ENCODE measurements around the gene CFAP410.

Gene CFAP410

DNA sequence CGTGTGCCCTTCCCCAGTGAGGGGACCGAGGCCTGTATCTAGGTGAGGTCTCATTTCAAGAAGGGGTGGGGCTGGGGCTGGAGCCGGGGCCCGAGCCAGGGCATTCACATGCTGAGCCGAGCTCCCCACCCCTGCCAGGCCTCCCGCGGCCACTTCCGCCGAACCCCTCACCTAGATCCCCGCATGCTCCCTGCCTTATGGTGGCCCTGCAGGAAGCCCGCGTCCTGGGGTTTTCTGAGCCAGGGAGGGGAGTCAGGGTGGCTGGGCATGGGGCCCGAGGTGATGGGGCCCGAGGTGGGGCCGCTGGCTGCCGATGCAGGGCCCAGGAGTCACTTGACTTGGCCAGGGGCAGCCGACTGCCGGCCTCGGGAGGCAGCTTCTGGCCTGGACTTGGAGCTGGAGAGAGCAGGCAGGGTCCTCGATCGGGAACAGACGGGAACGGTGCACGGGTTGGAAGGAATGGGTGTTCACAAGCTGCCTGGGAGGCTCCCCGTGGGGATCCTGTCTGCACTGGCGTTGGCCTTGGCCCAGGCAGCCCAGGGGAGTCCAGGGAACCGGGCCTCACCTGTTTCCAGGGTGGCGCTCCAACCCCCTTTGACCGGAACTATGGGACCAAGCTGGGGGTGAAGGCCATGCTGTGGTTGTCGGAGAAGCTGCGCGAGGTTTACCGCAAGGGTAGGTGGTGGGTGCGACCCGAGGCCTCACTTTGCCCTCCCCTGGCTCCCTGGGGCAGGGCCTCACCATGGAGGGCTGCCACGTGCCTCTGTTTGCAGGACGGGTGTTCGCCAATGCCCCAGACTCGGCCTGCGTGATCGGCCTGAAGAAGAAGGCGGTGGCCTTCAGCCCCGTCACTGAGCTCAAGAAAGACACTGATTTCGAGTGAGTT, 13.6 kb downstream of the CFAP410 start:
- H3K4me3 ChIP-seq (ENCODE audit: low read depth, low read length) = no peak overlapping the region
- no peaks in the 10 kb centered on the region for H3K9me3 ChIP-seq
- H3K27me3 ChIP-seq = no peaks in the 10 kb centered on the region
- peaks cover 4% of the 10 kb centered on the region; the same call in 1 of the 2 replicates for H3K36me3 ChIP-seq
- TF ChIP-seq, protein P1, sequence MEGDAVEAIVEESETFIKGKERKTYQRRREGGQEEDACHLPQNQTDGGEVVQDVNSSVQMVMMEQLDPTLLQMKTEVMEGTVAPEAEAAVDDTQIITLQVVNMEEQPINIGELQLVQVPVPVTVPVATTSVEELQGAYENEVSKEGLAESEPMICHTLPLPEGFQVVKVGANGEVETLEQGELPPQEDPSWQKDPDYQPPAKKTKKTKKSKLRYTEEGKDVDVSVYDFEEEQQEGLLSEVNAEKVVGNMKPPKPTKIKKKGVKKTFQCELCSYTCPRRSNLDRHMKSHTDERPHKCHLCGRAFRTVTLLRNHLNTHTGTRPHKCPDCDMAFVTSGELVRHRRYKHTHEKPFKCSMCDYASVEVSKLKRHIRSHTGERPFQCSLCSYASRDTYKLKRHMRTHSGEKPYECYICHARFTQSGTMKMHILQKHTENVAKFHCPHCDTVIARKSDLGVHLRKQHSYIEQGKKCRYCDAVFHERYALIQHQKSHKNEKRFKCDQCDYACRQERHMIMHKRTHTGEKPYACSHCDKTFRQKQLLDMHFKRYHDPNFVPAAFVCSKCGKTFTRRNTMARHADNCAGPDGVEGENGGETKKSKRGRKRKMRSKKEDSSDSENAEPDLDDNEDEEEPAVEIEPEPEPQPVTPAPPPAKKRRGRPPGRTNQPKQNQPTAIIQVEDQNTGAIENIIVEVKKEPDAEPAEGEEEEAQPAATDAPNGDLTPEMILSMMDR (IDR thresholded peaks at IDR 0.05; ENCODE audit: low read depth, low read length) = no peak
- H3K4me1 ChIP-seq = peaks cover 15% of the 10 kb centered on the region
- DNase-seq = no peak

DNA sequence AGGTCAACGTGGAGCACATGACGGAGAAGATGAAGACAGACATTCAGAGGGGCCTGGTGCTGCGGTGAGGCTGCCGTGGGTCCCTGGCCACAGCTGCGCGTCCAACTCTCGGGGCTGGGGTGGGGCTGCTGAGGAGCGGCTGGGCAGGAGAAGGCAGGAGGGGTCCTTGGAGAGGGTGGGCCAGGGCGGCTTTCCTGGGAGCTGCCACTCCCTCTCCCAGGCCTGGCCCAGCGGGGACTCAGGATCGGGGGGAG, 14.4 kb downstream of the CFAP410 start:
- peaks cover 15% of the 10 kb centered on the region for H3K4me1 ChIP-seq
- H3K27me3 ChIP-seq = no peaks in the 10 kb centered on the region
- no peak for DNase-seq
- no peaks in the 10 kb centered on the region for H3K9me3 ChIP-seq
- H3K4me3 ChIP-seq (ENCODE audit: low read depth, low read length) = no peak overlapping the region
- TF ChIP-seq, protein P1 (IDR thresholded peaks at IDR 0.05; ENCODE audit: low read depth, low read length) = no peak
- peaks cover 4% of the 10 kb centered on the region; the same call in 1 of the 2 replicates for H3K36me3 ChIP-seq

DNA sequence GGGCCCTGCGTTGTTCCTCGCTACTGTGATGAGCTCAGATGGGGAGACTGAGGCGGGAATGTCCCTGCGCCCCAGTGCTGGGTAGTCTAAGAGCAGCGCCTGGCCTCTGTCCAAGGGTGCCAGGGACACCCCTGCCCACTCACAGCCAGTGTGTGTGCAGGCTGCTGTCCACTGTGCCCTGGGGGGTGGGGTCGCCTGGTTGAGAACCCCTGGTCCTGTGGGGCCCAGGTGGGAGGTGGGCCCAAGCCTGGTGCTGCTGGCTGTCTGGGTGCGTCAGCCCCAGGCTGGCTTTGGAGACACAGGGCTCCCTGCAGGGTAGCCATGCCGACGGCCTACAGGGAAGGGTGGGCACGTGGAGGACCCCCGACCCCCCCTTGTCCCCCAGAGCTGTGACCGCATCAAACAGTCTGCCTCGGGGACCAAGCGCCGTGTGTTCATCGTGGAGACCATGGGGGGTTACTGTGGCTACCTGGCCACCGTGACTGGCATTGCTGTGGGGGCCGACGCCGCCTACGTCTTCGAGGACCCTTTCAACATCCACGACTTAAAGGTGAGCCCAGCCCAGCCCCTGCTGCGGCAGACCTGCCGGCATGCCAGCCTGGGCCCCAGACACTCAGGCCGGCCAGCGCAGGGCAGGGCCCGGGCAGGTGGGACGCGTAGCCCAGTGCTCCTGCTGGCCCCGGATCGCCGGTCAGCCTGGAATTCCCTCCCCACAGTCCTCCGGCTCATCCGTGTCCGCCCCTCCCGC, 14.9 kb downstream of the CFAP410 start:
- Histone ChIP-seq H3K27me3 (no peaks in the 10 kb centered on the region), H3K36me3 (peaks cover 4% of the 10 kb centered on the region; the same call in 1 of the 2 replicates), H3K9me3 (no peaks in the 10 kb centered on the region), H3K4me3 (ENCODE audit: low read depth, low read length) (no peak overlapping the region), H3K4me1 (peaks cover 11% of the 10 kb centered on the region)
- TF ChIP-seq, protein P1 (IDR thresholded peaks at IDR 0.05; ENCODE audit: low read depth, low read length) = no peak
- no peak for DNase-seq

DNA sequence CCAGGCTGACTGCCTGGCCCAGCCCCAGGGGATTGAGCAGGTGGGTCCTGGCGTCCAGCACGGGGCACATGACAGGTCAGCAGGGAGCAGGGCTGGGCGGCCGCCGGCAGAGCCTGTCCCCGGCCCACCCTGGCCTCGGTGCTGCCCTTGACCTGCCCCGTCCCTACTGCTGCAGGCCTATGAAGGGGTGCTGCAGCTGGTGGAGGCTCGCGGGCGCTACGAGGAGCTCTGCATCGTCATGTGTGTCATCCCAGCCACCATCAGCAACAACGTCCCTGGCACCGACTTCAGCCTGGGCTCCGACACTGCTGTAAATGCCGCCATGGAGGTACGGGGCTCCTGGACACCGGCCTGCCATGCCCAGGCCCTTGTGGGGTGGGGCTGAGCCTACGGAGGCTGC, 15.6 kb downstream of the CFAP410 start:
- TF ChIP-seq, protein P1 (IDR thresholded peaks at IDR 0.05; ENCODE audit: low read depth, low read length) = no peak
- DNase-seq = no peak
- Histone ChIP-seq H3K4me3 (ENCODE audit: low read depth, low read length) (no peak overlapping the region), H3K4me1 (peaks cover 10% of the 10 kb centered on the region), H3K27me3 (no peaks in the 10 kb centered on the region), H3K9me3 (no peaks in the 10 kb centered on the region), H3K36me3 (peaks cover 4% of the 10 kb centered on the region; the same call in 1 of the 2 replicates)

DNA sequence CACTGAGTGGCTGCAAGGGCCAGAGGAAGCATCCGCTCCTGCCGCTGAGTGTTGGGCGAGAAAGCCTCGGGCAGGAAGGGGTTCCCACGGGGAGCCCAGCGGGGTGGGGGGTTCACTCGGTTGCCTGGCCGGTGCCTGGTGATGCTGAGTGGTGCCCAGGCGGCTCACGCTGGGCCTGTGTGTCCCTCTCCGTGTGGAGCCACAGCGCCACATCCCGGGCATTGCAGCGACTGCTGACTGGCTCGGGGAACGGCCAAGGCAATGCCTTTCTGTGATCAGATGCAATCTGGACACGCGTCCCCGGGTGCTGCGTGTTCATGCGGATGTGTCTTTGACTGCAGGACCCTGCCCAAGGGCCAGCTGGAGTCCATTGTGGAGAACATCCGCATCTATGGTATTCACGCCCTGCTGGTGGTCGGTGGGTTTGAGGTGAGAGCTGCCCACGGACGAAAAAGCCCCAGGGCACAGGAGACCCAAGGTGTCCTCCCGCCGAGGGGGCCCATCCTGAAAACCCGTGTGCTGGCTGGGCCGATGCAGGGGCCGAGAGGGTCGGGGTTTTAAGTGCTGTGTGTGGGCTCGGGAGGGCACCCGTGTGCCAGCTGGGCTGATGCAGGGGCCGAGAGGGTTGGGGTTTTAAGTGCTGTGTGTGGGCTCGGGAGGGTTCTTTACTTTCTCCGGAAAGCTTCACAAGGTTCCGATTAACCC, 16.4 kb downstream of the CFAP410 start:
- TF ChIP-seq, protein P1 (IDR thresholded peaks at IDR 0.05; ENCODE audit: low read depth, low read length) = no peak
- H3K4me1 ChIP-seq = peaks cover 5% of the 10 kb centered on the region
- no peaks in the 10 kb centered on the region for H3K9me3 ChIP-seq
- no peaks in the 10 kb centered on the region for H3K27me3 ChIP-seq
- peaks cover 4% of the 10 kb centered on the region; the same call in 1 of the 2 replicates for H3K36me3 ChIP-seq
- no peak for DNase-seq
- H3K4me3 ChIP-seq (ENCODE audit: low read depth, low read length) = no peak overlapping the region

Measured in BE2C (cell line).